NCI-H748 treated with DMSO at 0.1 percent for 48 hours (cell line): ENCODE data around the gene ABCA5.
"Not testable (repeated sequence)": the region's sequence is repeated elsewhere in the genome, so short reads cannot be mapped to it uniquely, and the experiment has no call there.

Experiments used
- DNase-seq: peaks from one replicate; lab custom pipeline; 2025; lab: John Stamatoyannopoulos, UW

ABCA5 gene

DNA sequence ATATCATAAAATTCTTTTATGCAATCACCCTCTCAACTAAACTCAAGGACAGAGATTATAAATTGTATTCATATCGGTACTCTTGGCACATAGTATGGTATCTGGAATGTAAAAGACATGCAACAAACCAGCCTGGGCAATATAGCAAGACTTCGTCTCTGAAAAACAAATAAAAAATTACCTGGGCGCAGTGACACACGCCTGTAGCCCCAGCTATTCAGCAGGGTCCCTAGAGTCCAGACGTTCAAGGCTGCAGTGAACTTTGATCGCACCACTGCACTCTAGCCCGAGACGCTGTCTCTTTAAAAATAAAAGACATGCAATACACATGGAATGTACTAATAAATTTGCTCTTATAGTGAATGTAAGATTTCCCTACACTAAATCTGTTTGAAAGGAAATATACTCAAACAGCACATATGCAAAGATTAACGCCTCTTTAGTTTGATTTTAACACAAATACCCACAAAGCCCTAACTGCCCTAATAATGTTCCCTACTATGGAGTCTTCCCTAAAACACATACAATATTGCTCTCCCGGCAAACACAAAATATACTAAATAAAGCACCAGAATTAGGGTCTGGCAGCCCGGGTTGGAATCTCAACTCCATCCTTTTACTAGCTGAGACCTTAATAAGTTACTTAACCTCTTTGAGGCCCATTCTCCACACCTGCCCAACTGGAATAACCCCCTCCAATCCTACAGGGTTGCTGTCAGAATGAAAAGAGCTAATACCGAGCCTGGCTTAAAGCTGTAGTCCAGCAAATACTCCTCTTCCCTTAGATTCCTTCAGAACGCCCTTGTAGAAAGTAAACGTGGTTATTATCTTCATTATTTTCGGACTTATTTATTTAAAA is 1.2 kb downstream of the ABCA5 start:
- no peak for DNase-seq

GRCh38 chr17:69323806-69324205 is 3.1 kb downstream of the ABCA5 start:
- DNase-seq, result no peak

GRCh38 chr17:69320908-69321238 is 6.1 kb downstream of the ABCA5 start:
- no peak for DNase-seq

GRCh38 chr17:69320210-69320907 is 6.6 kb downstream of the ABCA5 start:
- no peak for DNase-seq

DNA sequence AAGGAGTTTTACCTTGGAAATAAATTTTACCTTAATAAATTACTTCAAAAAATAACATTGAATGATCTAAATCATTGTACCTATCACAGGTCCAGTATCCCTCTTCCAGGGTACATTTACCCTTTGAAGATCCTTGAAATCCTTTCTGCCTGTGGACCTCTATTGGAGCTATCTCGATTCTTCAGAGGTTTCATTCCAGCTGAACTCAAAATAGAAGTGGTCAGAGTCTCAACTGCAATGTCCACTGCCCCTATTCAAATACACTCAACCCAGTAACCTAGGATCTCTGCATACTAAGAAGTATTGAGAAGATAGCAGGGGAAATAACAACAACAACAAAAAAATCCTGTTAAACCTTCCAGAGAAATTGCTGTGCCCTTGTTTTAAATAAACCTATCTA is 9.3 kb downstream of the ABCA5 start:
- no peak for DNase-seq

- peak; percentile 65 for DNase-seq
These were observed 12.5 kb downstream of the ABCA5 start for GRCh38 chr17:69314246-69315065.

DNA sequence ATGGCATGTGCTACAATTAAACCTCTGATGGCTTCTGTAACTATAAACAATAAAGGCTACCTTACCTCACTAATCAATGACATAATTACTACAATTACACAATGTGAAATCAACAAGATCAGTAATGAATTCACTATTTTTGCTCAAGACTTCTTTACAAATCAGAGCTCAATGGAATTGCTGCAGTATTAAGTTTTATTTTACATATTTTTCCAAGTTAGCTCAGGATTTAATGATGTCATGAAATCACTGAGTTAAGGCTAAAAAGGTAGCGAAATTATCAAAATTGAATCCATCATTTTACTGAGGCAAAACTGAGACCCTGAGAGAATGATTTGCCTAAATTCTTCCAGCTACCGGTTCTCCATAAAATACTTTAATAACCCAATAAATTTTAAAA is 21.8 kb downstream of the ABCA5 start:
- no peak for DNase-seq

- DNase-seq, result no peak
These were observed 24.3 kb downstream of the ABCA5 start for GRCh38 chr17:69302682-69303081.

DNA sequence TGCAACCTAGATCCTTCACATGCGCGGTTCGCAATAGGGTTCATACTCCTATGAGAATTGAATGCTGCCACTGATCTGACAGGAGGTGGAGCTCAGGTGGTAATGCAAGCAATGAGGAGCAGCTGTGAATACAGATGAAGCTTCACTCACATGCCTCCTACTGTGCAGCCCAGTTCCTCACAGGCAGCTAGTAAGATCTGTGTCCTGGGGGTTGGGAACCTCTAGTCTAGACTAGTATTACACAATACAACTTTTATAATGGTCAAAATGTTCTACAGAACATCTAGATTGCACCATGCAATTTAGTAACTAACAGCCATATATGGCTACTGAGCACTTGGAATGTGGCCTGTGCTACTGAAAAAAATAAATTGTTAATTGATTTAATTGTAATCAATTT is 26.7 kb downstream of the ABCA5 start:
- DNase-seq, result no peak

DNA sequence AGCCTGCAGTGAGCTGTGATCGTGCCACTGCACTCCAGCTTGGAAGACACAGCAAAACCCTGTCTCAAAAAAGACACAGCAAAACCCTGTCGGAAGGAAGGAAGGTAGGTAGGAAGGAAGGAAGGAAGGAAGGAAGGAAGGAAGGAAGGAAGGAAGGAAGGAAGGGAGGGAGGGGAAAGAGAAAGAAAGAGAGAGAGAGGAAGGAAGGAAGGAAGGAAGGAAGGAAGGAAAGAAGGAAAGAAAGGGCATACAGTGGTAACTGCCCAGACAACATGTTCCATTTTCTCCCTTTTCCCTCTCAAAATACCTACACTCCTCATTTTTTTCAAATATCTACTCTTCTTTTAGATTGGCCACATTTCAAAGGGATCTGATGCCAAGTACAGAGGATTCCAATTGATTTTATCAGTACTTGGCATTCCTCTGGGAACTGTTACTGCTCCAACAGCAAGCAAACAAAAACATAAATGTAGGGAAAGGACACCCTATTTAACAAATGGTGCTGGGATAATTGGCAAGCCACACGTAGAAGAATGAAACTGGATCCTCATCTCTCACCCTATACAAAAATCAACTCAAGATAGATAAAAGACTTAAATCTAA is 28.7 kb downstream of the ABCA5 start:
- DNase-seq, result not testable (repeated sequence)

GRCh38 chr17:69287168-69287567 is 39.8 kb downstream of the ABCA5 start:
- no peak for DNase-seq

DNA sequence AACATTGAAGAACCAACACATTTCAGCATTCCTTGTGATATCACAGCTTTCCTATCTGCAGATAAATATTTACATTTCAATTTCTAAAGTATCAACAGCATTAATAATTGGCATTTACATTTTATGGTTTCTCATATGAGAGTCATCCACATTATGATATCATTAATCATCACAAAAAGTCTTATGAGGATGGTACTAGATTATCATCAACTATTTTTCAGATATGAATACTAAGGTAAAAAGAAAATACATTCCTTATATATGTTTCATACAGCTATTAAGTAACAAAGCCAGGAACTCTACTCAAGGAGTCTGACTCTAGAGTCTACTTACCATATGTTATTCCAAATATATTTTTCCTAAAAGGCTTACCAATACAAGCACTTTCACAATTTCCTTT is 40.7 kb downstream of the ABCA5 start:
- no peak for DNase-seq

DNA sequence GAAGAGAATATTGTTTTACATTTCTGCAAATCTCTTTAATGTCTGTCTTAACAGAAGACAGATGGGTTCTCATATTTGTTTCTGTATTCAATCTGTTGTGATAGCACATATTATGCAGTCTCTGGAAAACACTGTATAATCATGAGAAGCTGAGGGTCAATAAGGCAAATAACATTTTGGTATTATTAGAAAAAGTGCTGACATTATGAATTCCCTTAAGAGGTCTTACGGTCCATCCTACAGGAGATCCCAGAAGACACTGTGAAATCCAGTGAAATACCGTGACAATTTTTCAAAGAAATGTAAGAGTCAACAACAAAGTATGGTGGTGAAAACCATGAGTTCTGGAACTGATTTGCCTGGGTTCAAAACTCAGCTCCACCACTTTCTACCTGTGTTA is 42.3 kb downstream of the ABCA5 start:
- DNase-seq, result no peak

DNA sequence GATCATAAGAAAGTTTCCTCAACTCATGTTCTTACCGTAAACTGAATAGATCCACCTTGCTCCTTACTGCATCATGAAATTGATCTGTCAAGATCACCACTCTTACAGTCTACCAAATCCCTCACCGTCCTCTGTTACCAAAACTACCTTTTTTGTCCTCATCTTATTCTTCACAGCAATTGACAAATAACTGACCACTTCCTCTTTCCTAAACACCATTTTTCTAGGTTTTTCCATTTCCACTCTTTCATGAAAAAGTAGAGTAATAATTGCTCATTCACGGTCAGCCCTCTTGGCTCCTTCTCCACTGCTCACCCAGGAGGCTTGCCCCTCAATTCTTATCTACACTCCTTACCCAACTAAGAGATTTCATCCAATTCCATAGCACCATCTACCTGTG is 44.9 kb downstream of the ABCA5 start:
- no peak for DNase-seq

GRCh38 chr17:69276279-69276678 is 50.7 kb downstream of the ABCA5 start:
- DNase-seq, result not testable (repeated sequence)

- no peak for DNase-seq
These were observed 51.2 kb downstream of the ABCA5 start for GRCh38 chr17:69275751-69276150.

DNA sequence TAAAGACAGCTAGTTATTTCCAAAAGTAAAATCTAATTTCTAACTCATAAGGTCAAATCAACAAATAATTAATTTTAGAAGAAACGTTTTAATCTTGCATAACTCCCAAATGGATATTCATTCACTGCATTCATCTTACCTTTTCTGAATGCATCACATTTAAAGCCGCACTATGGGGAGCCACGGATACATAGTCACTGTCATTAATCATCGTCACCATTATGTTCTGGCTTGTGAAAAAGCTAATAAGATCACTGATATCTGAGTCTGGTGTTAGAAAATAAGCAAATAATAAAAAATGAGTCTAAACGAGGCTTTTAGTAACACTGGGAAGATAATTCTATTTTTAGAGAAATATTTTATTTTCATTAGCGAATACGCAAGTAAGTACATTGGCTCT is 55.9 kb downstream of the ABCA5 start:
- DNase-seq, result no peak

- no peak for DNase-seq
These were observed 57.6 kb downstream of the ABCA5 start for GRCh38 chr17:69269131-69269998.

GRCh38 chr17:69268543-69269014 is 58.4 kb downstream of the ABCA5 start:
- no peak for DNase-seq

DNA sequence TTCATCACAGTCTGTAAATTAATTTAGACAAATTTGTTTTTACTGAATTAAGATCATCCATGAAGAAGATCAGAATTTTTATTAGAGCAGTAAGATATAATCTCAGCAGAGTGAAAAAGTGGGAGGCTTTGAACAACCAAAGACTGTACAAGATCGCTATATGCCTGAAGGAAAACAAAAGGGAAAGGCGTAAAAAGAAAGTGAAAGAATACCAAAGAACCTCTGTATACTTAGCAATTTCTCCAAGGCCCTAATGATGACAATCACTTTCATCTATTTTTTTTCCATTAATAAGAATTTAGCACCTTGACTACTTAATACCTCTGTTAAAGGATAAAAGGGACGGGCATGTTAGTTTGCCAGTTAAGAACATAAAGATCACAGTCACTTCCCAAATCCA is 59.7 kb downstream of the ABCA5 start:
- no peak for DNase-seq

- no peak for DNase-seq
These were observed 61.1 kb downstream of the ABCA5 start for GRCh38 chr17:69265873-69266272.
